Gastrocnemius medialis (tissue), 4 donors: ENCODE results near the gene NEK2.

Experiments
- CTCF ChIP-seq, 5 experiments: fragments of 450-650 bp in 3 of 5; fragments of 200-600 bp in 2 of 5; sonication (generic) in 2 of 5; IDR thresholded peaks in 4 of 5; conservative IDR thresholded peaks in 1 of 5; 1 replicate in 4 of 5; 2 replicates in 1 of 5; pipeline ENCODE4 v1.5.1; 2016 to 2019; ENCODE audit warnings: antibody characterized with exemption in 5 of 5, mild to moderate bottlenecking in 3 of 5, moderate library complexity in 3 of 5
- POLR2A ChIP-seq, 2 donors: fragments of 450-650 bp; IDR thresholded peaks; one replicate each; pipeline ENCODE4 v1.6.1; 2017; ENCODE audit warnings: antibody characterized with exemption in 2 of 2, mild to moderate bottlenecking in 2 of 2, moderate library complexity in 2 of 2

- TF ChIP-seq CTCF (IDR thresholded peaks at IDR 0.05 in 4 of 5, conservative IDR thresholded peaks at IDR 0.05 in 1 of 5) = no peak
- no peak for TF ChIP-seq POLR2A (IDR thresholded peaks at IDR 0.05)
These were observed 55.3 kb downstream of the NEK2 start for GRCh38 chr1:211620097-211620496.
